Sigmoid colon (tissue), 3 donors: ENCODE measurements around the gene CRYBG1.

Experiments
- CTCF ChIP-seq, 4 experiments: fragments of 450-650 bp in 3 of 4; fragments of 200-600 bp in 1 of 4; IDR thresholded peaks; one replicate each; pipeline ENCODE4 v1.5.1; 2016 to 2019; ENCODE audit warnings: antibody characterized with exemption in 4 of 4, mild to moderate bottlenecking in 3 of 4, moderate library complexity in 2 of 4
- POLR2A ChIP-seq, 2 donors: fragments of 450-650 bp; IDR thresholded peaks; one replicate each; pipeline ENCODE4 v1.6.1; 2016; ENCODE audit warnings: antibody characterized with exemption in 2 of 2, mild to moderate bottlenecking in 2 of 2, moderate library complexity in 2 of 2

GRCh38 chr6:106411643-106412200, 51.2 kb downstream of the CRYBG1 start:
- no peak for TF ChIP-seq CTCF (IDR thresholded peaks at IDR 0.05)
- no peak for TF ChIP-seq POLR2A (IDR thresholded peaks at IDR 0.05)
